GM12891 (cell line): ENCODE results near the gene SEPTIN11.

Source experiments
- POLR2A ChIP-seq: IDR thresholded peaks from 2 replicates; pipeline ENCODE4 v1.6.1; 2011; ENCODE audit warnings: low read depth, low read length, control low read depth
- TAF1 ChIP-seq: IDR thresholded peaks from 2 replicates; pipeline ENCODE4 v1.6.1; 2011; ENCODE audit warnings: low read depth, low read length, control low read depth

- no peak for TF ChIP-seq TAF1
- TF ChIP-seq POLR2A = no peak
Measured at GRCh38 chr4:76969941-76970529, 20.5 kb downstream of the SEPTIN11 start.
